ENCODE measurements around the gene AANAT.

Gene AANAT

GRCh38 chr17:76473541-76473985 lies 6.2 kb downstream of the AANAT start:
- Histone ChIP-seq H3K36me3 (ENCODE audit: control insufficient read depth, insufficient read depth, low read length) (no peaks in the 10 kb centered on the region), H2AFZ (no peak overlapping the region), H3K27ac (no peak overlapping the region), H3K4me1 (no peaks in the 10 kb centered on the region), H3K4me3 (ENCODE audit: low read depth, low read length) (no peak overlapping the region), H3K79me2 (no peaks in the 10 kb centered on the region), H3K9me3 (ENCODE audit: control insufficient read depth, low read length) (no peaks in the 10 kb centered on the region), H3K4me2 (ENCODE audit: low read length) (no peak overlapping the region), H3K27me3 (ENCODE audit: control insufficient read depth, insufficient read depth, low read length) (no peaks in the 10 kb centered on the region), H3K9ac (no peak overlapping the region)
- peak; percentile 17 for TF ChIP-seq CTCF (IDR thresholded peaks at IDR 0.05)

GRCh38 chr17:76474238-76474637 lies 6.8 kb downstream of the AANAT start:
- H3K4me2 ChIP-seq (ENCODE audit: low read length): no peak overlapping the region
- H3K79me2 ChIP-seq: no peaks in the 10 kb centered on the region
- no peaks in the 10 kb centered on the region for H3K36me3 ChIP-seq (ENCODE audit: control insufficient read depth, insufficient read depth, low read length)
- H3K9me3 ChIP-seq (ENCODE audit: control insufficient read depth, low read length): no peaks in the 10 kb centered on the region
- H3K27me3 ChIP-seq (ENCODE audit: control insufficient read depth, insufficient read depth, low read length): no peaks in the 10 kb centered on the region
- no peaks in the 10 kb centered on the region for H3K4me1 ChIP-seq
- no peak for TF ChIP-seq CTCF (IDR thresholded peaks at IDR 0.05)
- H3K4me3 ChIP-seq (ENCODE audit: low read depth, low read length): no peak overlapping the region
- H3K27ac ChIP-seq: no peak overlapping the region
- H2AFZ ChIP-seq: no peak overlapping the region
- H3K9ac ChIP-seq: no peak overlapping the region

- Histone ChIP-seq H3K79me2 (no peaks in the 10 kb centered on the region), H3K4me1 (no peaks in the 10 kb centered on the region), H3K4me2 (ENCODE audit: low read length) (no peak overlapping the region), H3K27me3 (ENCODE audit: control insufficient read depth, insufficient read depth, low read length) (no peaks in the 10 kb centered on the region), H3K9ac (no peak overlapping the region), H3K9me3 (ENCODE audit: control insufficient read depth, low read length) (no peaks in the 10 kb centered on the region), H3K4me3 (ENCODE audit: low read depth, low read length) (no peak overlapping the region), H3K27ac (no peak overlapping the region), H2AFZ (no peak overlapping the region), H3K36me3 (ENCODE audit: control insufficient read depth, insufficient read depth, low read length) (no peaks in the 10 kb centered on the region)
- TF ChIP-seq CTCF (IDR thresholded peaks at IDR 0.05): no peak
Observed at GRCh38 chr17:76474894-76475293, 7.5 kb downstream of the AANAT start.

- Histone ChIP-seq H3K9me3 (ENCODE audit: control insufficient read depth, low read length) (no peaks in the 10 kb centered on the region), H3K79me2 (no peaks in the 10 kb centered on the region), H3K27ac (no peak overlapping the region), H3K36me3 (ENCODE audit: control insufficient read depth, insufficient read depth, low read length) (no peaks in the 10 kb centered on the region), H3K4me2 (ENCODE audit: low read length) (no peak overlapping the region), H2AFZ (no peak overlapping the region), H3K27me3 (ENCODE audit: control insufficient read depth, insufficient read depth, low read length) (no peaks in the 10 kb centered on the region), H3K4me1 (no peaks in the 10 kb centered on the region), H3K4me3 (ENCODE audit: low read depth, low read length) (no peak overlapping the region), H3K9ac (no peak overlapping the region)
- no peak for TF ChIP-seq CTCF (IDR thresholded peaks at IDR 0.05)
Observed at GRCh38 chr17:76475302-76475701, 7.9 kb downstream of the AANAT start.

- Histone ChIP-seq H3K36me3 (ENCODE audit: control insufficient read depth, insufficient read depth, low read length) (no peaks in the 10 kb centered on the region), H3K4me1 (no peaks in the 10 kb centered on the region), H3K9me3 (ENCODE audit: control insufficient read depth, low read length) (no peaks in the 10 kb centered on the region), H3K79me2 (no peaks in the 10 kb centered on the region), H3K4me2 (ENCODE audit: low read length) (no peak overlapping the region), H3K4me3 (ENCODE audit: low read depth, low read length) (no peak overlapping the region), H2AFZ (no peak overlapping the region), H3K27ac (no peak overlapping the region), H3K9ac (no peak overlapping the region), H3K27me3 (ENCODE audit: control insufficient read depth, insufficient read depth, low read length) (no peaks in the 10 kb centered on the region)
- TF ChIP-seq CTCF (IDR thresholded peaks at IDR 0.05): no peak
Observed at GRCh38 chr17:76476736-76477135, 9.3 kb downstream of the AANAT start.

All from parathyroid adenoma (tissue), 2 donors.